Epidermal melanocyte (primary cell): ENCODE data around the gene ARX.

Experiments
- DNase-seq: peaks from one replicate; pipeline ENCODE4 v3.0.0; 2011; ENCODE audit warnings: low spot score; ENCODE audit not compliant: insufficient read length

Gene ARX

DNA sequence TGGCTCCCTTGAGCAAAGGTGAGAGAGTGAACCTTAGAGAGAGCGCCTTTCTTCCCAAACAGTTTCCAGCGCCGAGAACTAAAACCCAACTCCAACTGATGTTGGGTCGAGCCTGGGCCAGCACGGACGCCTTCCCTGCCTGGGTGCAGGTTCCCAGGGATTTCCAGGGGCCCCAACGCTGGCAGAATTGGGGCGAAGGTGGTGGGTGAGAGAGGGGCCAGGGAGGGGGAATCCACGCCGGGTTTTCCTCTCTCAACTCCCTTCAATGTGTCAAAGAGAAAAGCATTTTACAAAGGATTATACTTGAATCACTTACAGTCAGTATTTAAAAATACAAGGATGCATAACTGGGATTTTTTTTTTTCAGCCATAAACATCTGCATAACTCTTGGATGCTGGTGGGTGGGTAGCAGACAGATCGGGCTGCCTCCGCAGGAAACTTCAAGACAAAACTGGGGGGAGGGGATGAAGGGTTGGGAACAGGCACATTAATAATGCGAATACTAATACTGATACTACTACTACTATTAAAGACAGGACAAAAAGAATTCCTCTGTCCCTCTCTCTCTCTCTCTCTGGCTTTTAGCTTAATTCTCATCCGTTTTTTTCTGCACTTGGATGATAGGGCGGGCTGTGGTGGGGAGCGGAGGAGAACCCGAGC is 1.3 kb upstream of the ARX start:
- no peak for DNase-seq

DNA sequence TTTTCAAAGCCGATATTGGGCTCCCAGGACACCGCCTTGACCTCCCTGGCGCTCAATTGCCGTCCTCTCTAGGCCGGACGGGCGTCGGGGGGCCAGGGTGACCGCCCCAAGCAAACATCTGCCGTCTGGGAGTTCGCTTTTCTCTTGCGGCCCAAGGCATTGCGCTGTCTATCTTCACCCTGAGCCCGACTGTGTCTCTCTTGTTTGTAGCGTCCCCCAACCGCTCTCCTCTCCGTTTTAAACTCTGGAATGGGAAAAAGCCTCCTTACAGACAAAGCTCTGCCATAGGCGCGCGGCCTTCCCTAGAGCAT is 551 bp upstream of the ARX start:
- no peak for DNase-seq

DNA sequence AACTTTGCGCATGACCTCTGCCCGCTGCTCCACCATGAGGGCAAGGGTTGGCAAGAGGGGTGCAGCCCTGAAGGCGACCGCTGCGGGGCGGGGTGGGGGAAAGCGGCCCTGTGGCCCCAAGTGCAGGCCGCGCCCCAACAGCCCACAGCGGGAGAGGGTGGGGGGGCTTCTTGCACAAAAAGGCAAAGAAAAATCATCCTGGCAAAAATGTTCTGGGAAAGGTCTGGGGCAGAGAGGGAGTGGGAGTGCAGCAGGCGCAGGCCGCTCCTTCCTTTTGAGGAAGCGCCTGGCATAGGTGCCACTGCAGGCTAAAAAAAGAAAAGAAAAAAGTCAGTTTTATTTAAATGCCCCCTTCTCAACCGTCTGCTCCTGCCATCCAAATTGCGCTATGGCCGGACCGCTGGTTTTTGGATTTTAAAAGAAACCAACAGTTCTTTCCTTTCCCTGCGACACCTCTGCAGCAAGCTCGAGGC is 1.4 kb downstream of the ARX start:
- DNase-seq = no peak

DNA sequence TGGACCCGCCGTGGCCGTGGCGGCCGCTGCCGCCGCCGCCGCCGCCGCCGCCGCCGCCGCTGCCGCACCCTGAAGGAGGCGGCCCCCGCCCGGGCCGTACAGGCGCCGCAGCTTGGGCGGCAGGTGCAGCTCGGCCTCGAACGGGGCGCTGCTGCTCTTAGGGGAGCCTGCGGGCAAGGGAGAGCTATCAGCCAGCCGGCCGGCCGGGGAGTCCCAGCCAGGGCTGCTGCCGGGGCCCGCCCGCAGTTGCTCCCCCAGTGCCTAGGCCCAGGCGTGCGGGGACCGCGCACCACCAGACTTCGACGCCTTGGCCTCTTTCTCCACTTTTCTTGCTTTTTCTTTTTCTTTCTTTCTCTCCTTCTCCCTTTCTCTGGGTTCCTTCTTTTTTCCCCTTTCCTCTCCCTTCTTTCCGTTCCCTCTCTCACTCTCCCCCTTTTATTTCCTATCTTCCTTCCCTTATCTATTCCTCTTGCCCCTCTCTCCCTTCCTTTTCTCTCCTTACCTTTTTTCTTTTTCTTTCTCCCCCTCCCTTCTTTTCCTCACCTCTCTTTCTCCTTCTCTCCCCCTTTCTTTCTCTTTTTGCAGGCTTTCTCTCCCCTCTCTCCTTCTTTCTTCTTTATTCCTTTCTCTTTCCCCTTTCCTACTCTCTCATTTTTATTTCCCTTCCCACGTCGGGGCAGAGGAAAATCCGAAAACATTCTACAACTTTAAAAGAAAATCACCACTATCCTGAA is 2.0 kb downstream of the ARX start:
- DNase-seq = no peak

DNA sequence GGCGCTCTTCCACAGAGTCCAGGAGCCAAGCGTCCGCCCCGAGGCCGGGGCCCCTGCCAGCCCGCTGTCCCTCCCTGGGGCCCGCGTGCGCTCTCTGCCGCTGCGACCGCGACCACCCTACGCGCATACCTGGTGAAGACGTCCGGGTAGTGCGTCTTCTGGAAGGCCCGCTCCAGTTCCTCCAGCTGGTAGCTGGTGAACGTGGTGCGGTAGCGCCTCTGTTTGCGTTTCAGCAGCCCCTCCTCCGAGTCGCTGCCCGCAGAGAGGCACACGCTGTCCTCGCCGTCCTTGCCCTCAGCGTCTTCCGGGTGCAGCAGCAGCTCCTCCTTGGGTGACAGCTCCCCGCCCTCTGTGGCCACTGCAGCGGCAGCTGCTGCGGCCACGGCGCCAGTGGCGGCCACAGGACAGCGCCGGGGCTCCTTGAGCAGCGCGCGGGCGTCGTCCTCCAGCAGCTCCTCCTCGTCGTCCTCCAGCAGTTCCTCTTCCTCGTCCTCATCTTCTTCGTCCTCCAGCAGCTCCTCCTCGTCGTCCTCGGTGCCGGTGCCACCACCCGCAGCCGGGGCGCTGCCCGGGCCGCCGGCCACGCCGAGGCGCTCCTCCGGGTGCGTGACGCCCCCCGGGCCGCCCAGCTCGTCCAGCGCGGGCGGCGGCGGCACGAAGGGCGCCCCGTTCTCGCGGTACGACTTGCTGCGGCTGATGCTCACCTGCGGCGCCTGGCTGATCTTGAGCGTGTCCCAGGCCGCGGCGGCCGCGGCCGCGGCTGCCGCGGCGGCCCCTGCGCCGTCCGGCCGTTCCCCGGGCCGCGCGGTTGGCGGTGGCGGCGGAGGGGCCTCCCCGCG is 2.8 kb downstream of the ARX start:
- no peak for DNase-seq

DNA sequence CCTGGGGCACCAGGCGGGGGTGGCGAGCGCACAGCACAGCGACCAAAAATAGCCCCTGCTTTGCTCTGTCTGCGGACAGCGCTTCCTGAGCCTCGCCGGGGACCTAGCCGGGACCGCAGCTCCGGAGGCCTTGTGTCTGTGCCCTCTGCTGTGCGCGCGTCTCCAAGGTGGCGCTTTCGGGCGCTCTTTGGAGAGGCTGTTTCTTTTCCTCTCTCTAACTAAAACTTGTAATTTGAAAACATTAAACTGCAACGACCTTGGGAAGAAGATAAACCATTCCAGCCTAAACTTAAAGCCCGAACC is 3.4 kb downstream of the ARX start:
- no peak for DNase-seq

DNA sequence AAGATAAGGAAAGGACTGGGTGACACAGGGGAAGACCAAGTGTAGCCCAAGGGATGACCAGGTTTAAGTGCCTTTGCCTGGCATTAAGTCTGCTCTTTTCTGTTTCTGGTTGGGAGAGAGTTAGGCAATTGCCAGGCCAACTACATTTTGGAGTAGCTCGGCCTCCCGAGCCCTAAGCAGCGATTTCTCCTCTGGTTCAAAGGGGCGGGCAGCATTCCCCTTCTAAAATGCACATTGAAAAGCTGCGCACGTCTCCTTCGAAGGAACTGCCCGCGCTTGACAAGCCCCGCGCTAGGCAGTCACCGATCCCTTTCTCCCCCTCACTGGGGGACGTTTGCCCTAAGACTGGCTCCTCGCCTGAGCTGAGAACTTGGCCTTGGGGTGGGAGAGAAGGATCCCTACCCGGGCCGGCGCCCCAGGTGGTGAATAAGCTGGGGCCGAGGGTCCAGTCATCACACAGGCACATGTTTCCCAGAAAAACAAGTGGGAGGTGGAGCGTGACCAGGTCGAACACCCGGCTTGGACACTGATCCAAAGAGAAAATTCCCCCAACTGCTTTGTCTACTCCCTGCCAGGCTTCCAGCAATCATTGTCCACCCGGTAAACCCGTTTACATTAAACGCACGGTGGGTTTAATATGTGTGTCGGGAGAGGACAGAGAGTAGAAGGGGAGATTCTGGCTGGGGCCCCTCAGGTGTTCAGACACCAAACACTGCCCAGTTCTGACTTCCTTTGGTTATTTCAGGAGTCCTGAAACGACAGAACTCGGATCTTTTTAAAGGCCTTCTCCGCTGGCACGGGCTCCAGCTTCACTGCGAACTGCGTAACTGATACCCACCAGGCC is 4.0 kb downstream of the ARX start:
- no peak for DNase-seq

DNA sequence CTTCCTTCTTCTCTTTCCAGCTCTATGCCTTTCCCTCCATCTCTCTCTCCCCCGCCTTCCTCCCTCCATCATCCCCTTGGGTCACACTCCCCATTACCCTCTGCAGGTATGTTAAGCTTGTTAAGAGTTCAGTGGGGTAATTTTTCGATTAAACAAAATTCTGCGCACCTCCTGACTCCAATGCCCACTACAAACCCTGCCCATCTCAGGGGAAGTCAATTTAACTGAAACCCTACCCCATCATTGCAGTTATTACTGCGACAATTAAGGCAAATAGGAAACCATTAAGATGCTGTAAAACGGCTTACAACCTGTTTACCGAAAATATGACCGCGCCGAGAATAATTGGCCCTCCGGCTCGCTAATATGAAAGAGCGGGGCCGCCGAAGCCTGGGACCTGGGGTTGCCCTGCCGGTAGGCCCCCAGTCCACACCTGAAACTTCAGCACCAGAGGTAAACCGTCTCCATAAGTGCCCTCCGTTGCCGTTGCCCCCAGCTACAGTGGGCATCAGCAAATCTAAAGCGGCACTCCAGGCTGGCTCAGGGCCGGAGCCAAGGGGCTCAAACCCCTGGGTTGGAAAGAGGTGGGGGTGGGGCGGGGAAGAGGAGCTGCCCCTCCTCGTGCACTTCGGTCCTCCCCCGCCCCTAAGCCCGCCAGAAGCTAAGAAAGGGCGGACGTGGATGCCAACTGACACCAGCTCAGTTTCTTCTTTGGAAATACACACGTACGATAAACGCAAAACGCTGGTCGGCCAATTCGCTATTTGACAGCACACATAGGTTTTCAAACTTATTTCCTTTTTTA is 4.8 kb downstream of the ARX start:
- no peak for DNase-seq

DNA sequence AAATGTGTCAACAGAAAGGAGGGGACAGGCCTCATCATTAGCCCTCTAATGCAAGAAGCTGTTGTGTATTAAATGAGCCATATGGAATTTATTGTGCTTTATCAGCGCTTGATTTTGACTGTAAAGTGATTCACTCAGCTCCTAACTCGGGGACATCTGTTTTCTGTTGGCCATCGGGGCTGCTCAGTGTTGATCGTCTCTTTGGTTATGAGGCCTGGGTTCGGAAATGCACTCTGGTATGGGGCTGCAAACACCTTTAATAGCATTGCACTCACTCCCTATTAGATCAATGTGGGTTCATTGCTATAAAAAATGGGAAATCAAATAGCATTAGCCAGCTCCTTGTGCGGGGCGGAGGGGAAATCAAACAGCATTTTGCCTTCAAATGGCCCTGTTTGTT is 6.4 kb downstream of the ARX start:
- DNase-seq = no peak

DNA sequence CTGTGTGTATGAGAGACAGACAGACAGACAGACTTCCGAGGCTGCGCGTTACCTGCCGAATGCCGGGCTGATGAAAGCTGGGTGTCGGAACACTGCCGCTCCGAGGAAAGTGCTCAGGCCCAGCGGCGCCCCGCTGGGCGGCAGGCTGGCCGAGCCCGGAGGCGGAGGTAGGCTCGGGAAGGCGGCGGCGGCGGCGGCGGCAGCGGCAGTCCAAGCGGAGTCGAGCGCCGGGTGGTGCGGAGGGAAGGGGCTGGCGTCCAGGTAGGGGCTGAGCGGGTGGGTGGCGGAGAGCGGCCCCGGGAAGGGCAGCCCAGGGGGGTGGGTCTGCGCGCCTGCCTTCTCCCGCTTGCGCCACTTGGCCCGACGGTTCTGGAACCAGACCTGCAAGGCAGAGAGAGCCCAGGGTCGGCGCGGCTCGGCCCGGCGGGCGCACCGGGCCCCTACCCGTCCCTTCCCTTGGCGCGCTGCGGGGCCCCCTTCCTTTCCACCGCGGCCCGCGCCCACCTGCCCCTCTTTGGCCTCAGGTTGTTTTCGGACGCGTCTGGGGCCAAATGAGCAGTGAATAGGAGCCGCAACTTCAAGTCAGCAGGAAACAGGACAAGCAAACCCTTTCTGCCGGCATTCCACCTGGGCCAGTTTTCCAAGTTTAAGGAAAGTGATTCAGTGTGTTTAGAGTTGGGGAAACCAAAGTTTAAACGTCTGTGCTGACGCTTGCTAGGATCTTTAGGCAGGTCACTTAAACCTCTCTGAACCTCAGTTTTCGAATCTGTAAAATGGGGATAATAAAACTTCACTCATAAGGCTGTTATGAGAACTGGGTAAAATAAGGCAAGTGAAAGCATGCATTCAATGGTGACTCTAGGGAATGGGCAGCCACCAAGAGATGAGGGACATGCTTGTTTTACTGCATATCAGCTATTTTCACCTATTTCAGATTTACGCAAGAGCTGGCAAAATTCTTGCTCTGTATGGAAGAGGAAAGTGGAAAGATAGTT is 8.4 kb downstream of the ARX start:
- no peak for DNase-seq

DNA sequence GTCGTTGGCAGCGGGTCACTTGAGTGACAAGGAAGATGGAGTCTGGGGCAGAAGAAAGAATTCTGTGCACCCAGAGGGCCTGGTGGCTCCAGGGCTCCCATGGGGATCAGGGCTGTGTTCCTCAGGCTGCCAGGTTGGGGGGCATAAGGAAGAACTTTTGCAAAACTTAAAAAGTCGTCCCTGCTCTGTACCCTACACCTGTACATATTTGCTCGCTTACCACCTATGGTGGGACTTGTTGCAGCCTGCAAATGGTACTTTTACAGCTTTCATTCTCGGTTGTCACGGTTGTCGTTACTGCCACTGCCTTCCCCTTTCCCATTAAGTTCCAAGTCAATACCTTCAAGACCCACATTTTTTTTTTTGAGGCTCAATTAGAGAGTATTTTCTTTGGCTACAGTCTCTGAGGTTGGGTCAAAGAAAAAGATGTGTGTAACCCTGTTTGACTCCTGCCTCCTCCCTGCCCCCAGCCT is 9.1 kb downstream of the ARX start:
- DNase-seq = no peak

DNA sequence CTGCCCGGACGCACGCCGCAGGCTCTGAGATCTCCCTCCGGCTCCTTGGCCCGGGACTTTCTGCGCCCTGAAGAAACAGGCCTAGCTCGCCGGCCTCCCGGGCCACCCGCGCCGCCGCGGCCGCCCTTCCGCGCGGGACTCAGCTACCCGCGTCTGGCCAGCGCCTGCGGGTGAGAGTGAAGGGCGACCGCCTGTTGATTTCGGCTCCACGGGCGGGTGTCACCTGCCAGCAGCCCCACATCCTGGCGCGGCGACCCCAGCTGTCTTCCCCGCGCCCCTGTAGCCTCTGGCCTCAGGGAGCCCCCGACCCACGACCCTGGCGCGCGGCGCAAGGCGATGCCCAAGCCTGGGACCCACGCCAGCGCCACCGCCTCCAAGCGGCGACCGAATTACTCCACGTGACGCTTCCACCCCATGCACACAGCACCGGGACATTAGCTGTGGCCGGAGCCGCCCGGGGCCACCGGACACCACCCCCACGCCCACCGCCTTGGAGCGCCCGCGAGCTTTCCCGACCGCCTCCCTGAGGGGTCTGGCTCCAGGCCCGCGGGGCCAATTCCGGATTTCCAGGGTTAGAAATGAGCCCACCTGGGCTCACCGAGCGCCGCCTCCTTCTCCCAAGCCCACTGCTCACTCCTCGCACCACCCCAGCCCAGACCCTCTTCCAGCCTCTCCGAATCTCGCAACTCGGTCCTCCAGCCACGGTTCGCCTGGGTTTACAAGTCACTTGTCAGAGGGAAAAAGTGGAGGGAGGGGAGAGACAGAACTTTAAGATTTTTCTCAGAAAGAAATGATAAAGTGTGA is 10.2 kb downstream of the ARX start:
- DNase-seq = no peak

DNA sequence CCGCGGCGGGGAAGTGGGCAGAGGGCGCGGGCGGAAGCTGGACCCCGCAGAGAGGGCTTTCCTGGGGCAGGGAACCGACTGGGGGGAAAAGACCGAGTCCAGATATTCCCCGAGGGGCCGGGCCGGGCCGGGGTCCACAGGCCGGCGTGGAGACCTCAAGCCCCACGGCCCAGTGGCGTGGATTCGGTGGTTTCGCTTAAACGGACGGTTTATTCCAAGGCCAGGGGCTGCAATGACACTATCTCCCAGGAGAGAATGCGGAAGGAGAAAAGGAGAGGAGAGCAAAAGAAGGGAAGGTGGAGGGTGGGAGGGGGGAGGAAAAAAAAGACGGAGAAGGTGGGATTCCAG is 10.8 kb downstream of the ARX start:
- DNase-seq = no peak

DNA sequence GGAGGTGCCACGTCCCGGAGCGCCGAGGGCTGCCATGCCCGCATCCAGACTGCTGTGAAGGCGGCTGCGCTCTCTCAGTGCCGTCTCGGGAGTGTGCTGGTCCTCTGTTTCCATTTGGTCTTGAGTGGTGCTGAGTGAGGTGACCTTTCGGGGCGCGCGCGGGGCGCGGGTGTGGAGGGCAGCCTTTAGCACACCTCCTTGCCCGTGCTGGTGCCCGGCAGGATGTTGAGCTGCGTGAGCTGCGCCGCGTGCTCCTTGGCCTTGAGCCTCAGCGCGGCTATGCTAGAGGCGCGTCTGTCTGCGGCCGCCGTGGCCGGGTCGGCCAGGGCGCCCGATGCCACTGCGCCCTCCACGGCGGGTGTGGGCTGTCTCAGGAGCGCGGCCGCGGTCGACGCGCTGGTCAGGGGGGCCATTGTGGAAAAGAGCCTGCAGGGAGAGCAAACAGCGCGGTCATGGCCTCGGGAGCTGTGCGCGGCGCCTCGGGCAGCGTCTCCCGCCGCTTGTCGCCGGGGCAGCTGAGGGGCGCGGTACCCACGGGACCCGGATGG is 11.2 kb downstream of the ARX start:
- DNase-seq = no peak

DNA sequence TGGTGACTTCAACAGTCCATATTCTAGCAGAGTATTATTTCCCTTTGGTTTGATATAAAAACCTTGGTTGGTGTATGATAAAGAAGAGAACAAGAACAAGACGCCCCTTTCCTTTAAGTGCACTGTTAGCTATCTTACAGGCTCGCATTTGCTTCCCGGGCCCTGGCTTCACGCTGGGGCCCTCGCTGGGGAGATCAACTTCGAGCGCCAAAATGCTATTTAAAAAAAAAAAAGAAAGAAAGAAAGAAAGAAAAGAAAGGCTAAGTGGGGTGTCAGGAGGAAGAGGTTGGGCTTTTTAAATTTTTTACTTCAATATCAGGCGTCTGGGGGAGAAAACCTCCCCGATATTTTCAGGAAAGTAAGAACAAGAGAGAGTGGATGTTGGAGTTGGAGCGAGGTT is 11.7 kb downstream of the ARX start:
- no peak for DNase-seq

DNA sequence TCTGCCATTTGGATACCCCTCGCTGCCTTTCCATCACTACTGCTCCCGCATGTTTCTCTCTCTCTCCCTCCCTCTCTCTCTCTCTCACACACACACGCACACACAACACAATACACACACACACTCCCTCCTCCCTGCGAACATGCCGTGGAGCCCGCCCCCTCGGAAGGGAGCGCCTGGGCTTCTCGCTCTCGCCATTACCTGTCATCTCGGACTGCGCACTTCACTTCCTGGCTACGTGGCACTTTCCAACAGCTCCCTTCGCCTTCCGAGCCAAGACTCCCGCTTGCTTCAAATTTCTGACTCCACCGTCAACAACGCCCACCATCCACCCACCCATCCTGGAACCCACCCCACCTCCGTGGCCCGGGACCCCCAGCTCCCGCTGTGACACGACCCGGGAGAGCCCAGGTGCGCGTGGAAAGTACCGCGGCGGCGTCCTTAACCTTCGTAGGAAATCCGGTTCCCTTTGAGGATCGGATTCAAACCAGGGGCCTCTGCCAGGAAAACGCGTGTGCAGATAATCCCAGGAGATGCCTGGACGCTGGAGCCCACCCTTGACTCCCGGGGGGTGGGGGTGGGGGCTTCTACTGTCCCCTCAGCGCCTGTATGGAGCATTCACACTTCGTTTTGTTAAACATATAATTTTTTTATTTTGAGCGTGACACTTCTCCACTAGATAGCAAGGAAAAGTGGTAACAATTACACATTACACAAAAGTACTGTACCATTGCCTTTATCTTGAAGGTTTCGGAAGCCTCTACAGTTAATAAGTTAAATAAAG is 12.5 kb downstream of the ARX start:
- DNase-seq = no peak

DNA sequence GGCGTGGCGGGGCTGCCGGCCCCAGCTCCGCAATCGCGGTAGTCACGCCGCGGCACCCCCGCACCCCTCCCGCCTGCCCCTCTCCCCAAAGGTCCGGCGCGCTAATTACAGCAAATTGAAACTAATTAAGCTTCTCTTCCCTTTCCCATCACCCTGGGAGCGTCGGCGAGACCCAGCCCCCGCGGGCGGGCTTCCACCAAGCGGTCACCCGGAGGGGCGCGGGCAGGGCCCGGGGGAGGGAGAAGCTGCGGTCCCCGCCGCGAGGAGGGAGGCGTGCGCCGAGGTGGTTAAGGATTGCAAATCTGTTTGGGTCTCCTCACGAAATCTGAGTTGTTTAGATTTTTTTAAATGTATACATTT is 13.1 kb downstream of the ARX start:
- no peak for DNase-seq
